Measurements from ENCODE around the gene ZNF594.
"Not testable (repeated sequence)": the region's sequence is repeated elsewhere in the genome, so short reads cannot be mapped to it uniquely, and the experiment has no call there.

The ZNF594 gene

DNA sequence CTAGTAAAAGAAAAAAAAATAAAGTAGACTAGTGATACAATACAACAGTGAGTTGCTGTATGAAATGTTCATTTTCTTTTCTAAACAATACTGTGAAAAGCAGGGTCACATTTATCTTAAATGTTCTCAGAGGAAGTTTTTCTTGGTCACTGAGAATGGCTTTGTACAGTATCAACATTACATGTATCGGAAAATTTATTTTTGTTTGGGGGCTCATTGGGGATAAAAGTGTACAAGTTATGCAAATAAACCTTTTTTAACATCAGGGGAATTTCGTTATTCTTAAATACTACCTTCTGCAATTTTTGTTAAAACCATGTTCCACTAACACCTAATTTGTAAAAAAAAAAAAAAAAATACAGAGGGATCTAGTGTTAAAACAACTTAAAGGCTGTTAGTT is 8.7 kb upstream of the ZNF594 start:
- no peak for DNase-seq

DNA sequence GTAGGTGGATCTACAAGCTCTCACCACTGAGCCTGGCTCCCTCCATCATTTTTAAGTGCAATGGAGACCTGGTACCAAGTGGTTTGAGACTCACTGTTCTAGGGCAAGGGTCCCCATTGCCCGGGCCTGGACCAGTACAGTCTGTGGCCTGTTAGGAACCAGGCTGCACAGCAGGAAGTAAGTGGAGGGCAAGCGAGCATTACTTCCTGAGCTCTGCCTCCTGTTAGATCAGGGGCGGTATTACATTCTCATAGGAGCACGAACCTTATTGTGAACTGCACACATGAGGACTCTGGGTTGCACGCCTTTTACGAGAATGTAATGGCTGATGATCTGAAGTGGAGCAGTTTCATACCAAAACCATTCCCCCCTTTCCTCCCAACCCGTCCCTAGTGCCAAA is 6.8 kb upstream of the ZNF594 start:
- DNase-seq: no peak

DNA sequence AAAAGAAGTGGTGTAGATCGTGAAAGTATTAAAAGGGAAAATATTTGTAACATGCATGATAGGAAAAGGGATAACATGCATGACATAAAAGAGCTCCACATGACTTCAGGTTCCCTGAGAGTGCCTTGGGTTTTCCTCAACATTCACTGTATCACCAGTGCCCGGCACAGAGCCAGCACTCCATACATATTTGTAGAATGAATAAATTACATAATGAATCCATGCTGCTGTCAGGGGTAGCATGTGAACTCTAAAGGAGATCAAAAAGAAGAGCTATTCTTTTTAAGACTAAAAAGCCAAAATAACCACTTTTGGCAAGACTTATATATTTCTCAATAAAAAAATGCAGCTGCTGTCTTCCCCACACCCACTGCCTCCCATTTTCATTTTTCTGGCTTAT is 2.7 kb upstream of the ZNF594 start:
- DNase-seq: no peak

DNA sequence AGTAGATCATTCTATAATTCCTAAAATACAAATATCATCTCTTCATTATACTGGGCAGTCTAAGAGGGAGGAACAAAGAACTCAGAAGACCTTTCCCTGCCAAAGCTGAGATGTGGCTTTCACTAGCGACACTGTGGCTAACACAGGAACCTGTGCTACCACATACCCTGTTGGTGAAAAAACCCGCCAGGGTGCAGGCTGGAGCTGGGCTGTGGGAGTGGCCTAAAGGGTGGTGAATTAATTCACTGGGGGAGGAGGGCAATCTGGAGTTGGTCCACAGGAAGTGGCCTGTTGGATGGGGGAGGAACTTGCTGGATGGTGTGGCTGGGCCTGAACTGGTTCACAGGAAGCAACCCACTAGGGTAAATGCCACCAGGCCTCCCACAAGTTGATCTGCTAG is 7.4 kb downstream of the ZNF594 start:
- no peak for DNase-seq

DNA sequence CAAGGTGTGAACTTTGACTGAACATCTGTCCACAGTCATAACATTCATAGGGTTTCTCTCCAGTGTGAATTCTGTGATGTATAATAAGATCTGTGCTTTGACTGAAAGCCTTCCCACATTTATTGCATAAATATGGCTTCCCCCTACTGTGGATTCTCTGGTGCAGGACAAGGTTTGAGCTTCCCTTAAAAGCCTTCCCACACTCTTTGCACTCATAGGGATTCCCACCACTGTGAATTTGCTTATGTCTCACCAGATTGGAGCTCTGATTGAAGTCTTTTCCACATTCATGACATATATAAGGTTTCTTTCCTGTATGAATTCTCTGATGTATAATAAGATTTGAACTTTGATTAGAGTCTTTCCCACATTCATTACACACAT is 8.3 kb downstream of the ZNF594 start:
- no peak for DNase-seq

DNA sequence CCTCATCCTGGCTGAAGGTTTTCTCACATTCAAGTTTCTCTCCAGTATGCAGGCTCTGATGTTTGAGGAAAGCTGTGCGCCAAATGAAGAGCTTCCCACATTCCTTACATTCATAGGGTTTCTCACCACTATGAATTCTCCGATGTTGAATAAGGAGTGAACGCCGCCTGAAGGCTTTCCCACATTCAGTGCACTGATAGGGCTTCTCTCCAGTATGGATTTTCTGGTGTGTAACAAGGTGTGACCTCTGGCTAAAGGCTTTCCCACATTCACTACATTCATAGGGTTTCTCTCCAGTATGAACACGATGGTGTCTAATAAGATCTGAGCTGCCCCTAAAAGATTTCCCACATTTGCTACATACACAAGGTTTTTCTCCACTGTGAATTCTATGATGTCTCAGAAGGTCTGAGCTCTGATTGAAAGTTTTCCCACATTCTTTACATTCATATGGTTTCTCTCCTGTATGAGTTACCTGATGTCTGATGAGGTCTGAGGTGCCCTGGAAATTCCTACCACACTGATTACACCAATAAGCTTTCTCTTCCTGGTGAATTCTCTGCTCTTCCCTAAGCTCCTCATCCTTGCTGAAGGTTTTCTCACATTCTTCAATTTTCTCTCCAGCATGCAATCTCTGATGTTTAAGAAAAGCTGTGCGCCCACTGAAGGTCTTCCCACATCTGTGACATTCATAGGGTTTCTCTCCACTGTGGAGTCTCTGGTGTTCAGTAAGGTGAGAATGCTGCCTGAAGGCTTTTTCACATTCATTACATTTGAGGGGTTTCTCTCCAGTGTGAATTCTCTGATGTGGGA is 8.9 kb downstream of the ZNF594 start:
- DNase-seq: no peak

DNA sequence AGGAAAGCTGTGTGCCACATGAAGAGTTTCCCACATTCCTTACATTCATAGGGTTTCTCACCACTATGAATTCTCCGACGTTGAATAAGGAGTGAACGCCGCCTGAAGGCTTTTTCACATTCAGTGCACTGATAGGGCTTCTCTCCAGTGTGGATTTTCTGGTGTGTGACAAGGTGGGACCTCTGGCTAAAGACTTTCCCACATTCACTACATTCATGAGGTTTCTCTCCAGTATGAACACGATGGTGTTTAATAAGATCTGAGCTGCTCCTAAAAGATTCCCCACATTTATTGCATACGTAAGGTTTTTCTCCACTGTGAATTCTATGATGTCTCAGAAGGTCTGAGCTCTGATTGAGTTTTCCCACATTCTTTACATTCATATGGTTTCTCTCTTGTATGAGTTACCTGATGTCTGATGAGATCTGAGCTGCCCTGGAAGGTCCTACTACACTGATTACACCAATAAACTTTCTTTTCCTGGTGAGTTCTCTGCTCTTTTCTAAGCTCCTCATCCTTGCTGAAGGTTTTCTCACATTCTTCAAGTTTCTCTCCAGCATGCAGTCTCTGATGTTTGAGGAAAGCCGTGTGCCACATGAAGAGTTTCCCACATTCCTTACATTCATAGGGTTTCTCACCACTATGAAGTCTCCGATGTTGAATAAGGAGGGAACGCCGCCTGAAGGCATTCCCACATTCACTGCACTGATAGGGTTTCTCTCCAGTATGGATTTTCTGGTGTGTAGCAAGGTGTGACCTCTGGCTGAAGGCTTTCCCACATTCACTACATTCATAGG is 10.0 kb downstream of the ZNF594 start:
- no peak for DNase-seq

DNA sequence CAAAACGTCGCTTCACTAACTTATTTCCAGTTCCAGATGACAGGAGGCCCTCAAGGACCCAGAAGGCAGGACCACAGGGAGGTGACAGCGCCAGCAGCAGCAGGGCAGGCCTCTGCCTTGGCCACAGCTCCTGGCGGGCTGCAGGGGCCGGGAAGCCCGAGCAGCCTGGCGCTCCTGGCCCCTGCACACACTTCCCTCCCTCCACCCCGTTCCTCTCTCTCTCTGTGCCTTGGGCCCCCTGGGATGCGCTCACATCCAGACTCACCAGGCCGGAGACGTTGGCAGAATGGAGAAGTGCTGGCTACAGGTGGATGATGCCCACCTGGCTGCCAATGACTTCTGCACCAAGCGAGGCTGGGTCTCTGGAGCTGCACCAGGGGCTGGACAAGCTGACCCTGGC is 12.7 kb downstream of the ZNF594 start:
- DNase-seq: no peak

DNA sequence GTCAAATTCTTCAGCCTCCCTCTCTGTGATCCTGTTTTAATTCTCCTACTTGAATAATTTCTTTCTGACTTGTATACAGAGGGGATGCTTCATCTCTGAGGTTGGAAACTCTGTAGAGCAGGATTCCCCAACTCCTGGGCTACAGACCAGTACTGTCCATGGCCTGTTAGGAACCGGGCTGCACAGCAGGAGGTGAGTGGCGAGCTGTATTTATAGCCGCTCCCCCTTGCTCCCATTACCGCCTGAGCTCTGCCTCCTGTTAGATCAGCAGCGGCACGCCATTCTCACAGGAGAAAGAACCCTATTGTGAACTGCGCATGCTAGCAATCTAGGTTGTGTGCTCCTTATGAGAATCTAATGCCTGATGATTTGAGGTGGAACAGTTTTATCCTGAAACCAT is 16.6 kb downstream of the ZNF594 start:
- not testable (repeated sequence) for DNase-seq

DNA sequence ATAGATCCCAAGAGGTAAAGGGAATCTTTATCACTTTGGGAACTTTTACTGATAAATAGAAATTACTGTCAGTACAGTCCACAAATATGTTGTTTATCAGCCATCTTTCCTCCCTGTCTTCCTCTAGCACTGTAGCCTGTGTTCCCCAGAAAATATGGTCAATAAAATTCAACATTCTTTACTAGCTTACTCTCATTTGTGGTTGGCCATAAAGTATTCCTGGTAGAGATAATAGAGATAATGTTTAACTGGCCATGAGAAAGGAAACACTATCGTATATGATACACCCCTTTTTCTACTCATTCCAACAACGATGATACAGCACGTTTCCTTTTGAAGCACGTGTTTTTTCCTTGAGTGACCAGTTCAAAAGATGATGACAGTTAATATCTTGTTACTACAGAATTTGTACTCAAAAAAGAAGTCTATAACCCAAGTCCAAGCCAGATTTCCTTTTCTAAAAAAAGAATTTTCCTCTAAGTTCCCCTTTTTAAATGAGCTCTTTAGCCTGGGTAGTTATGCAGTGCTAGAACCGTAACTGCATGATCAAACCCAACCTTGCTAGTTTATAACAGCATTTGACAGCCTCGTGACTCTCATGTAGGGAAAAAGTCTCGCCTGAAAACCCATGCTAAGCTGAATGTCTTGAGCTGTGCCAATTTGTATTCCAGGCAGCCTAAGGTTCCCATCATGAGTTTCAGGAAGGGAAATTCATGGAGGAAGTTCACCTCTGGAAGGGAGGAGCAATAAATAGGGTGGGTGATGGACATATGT is 25.7 kb downstream of the ZNF594 start:
- DNase-seq: not testable (repeated sequence)

DNA sequence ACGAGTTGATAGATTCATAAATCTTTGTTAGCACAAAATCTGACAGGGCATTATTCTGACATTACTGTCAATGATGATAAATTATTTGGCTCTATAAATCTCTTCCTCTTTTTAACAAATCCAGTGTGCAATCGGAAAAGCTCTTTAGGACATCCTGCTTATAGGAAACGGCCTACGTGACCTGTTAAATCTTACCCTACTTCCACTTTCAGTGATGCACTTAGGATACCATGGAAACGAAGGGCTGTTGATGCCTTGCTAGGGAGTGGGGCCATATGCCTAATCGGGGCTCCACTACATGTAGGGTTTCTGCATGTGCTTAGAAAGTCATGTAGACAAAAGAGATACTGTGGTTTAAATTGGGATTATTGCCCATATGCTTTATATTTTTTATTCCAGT is 27.2 kb downstream of the ZNF594 start:
- no peak for DNase-seq

DNA sequence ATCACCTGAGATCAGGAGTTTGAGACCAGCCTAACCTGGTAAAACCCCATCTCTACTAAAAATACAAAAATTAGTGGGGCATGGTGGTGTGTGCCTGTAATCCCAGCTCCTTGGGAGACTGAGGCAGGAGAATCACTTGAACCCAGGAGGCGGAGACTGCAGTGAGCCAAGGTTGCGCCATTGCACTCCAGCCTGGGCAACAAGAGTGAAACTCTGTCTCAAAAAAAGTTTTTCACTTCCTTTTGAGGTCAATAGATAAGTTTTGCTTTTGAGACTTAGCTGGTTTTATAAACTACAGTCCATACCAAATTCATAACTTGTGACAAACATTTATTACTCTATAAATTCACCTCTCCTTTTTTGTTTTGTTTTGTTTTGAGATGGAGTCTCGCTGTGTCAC is 29.9 kb downstream of the ZNF594 start:
- not testable (repeated sequence) for DNase-seq

DNA sequence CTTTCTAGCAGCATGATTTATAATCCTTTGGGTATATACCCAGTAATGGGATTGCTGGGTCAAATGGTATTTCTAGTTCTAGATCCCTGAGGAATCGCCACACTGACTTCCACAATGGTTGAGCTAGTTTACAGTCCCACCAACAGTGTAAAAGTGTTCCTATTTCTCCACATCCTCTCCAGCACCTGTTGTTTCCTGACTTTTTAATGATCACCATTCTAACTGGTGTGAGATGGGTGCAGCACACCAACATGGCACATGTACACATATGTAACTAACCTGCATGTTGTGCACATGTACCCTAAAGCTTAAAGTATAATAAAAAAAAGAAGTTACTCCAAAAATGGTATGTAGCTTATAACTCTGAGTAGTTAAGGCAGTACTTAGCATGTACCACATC is 31.0 kb downstream of the ZNF594 start:
- not testable (repeated sequence) for DNase-seq

DNA sequence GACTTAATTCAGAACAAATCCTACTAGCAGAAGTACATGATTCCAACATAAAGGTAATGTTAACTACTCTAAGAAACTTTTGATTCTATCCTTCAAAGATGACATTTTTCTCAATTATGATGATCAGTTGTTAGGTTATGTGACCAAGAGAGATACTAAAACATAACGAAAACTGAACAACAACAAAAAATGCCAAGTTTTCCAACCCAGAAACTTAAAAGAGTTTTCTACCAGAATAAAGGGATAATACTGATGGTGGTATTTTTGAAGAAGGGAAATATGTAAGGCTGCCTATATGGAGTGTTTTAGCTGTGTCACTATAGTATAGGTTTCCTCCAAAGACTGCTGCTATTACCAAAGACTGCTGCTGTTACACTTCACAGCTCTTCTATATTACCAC is 45.5 kb downstream of the ZNF594 start:
- not testable (repeated sequence) for DNase-seq

DNA sequence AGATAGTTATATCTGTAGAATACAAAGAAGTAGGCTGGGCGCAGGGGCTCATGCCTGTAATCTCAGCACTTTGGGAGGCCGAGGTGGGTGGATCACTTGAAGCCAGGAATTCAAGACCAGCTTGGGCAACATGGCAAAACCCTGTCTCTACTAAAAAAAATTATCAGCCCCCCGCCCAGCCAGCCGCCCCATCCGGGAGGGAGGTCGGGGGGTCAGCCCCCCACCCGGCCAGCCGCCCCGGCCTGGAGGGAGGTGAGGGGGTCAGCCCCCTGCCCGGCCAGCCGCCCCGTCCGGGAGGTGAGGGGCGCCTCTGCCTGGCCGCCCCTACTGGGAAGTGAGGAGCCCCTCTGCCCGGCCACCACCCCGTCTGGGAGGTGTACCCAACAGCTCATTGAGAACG is 48.8 kb downstream of the ZNF594 start:
- not testable (repeated sequence) for DNase-seq

DNA sequence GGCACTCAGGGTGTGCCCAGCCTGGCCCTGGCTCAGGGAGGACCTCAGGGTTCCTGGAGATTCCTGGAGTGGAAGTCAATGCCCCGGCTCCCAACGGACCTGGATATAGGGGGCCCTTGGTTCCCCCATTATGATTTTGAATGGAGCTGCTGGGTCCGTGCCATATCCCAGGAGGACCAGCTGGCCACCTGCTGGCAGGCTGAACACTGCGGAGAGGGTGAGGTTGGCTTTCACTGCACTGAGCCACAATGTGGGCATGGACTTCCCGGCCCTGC is 52.3 kb downstream of the ZNF594 start:
- DNase-seq: no peak

DNA sequence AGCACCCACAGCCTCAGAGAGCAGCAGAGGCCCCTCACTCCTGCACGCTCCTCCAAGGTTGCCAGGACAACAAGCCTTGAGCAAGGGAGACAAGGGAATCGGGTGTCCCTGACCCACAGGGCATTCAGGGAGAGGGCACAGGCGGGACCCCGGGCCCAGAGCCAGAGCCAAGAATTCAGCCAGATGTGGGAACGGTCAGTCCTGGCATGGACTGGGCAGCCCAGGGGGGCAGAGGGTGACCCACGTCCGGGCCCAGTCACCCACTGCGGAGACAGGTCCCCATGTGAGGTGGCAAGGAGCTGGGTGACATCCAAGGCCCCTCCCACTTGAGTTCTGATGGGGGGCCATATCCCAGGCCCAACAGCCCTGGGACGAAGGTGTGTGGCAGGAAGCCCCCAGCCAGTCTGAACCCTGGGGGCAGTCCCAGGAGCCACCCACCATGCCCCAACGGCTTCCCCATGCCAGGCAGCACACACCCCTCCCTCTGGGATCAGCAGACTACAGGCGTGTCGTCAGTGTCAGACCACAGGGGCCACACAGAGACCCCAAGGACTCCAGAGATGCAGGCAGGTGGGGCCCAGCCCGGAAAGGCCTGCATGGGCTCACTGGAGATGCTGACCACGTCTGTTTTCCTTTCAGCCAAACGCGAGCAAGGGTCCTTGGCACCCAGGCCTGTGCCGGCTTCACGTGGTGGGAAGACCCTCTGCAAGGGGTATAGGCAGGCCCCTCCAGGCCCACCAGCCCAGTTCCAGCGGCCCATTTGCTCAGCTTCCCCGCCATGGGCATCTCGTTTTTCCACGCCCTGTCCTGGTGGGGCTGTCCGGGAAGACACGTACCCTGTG is 52.8 kb downstream of the ZNF594 start:
- no peak for DNase-seq

DNA sequence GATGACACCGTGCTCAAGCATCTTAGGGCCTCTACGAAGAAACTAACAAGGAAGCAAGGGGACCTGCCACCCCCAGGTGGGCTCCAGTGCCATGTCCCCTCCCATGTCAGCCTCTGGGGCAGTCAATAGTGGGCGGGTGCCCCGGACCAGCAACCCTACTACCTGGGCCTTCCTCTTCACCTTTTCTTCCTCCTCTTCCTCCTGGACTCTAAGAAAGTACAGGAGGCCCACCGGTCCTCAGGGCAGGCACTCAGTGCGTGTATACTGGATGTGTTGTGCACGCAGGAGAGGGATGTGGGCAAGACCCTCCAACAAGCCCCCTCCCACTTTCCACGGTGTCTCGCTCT is 53.5 kb downstream of the ZNF594 start:
- DNase-seq: not testable (repeated sequence)

DNA sequence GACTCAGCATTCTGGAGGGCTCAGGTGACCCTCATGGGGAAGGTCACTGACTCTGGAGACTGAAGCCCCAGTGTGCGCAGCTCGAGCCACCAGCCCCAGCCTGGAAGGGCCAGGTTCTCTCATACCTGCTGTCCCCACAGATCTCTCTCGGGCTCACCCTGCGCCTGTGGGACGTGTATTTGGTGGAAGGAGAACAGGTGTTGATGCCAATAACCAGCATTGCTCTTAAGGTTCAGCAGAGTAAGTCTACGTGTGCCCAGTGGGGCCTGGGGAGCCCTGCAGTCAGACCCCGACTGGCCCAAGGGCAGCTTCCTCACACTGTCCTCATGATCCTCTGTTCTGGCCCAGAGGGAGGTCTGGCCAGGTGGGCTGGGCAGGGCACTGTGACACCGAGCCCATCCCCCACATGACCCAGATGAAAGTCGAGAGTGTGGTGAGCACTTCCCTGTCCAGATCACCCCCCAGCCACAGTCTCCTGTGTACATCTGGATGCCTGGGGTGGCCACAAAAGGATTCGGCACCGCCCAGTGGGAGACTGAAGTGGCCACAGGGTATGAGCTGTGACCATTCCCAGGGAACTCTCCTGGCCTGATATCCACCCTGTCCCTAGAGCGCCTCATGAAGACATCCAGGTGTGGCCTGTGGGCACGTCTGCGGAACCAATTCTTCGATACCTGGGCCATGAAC is 54.0 kb downstream of the ZNF594 start:
- not testable (repeated sequence) for DNase-seq

DNA sequence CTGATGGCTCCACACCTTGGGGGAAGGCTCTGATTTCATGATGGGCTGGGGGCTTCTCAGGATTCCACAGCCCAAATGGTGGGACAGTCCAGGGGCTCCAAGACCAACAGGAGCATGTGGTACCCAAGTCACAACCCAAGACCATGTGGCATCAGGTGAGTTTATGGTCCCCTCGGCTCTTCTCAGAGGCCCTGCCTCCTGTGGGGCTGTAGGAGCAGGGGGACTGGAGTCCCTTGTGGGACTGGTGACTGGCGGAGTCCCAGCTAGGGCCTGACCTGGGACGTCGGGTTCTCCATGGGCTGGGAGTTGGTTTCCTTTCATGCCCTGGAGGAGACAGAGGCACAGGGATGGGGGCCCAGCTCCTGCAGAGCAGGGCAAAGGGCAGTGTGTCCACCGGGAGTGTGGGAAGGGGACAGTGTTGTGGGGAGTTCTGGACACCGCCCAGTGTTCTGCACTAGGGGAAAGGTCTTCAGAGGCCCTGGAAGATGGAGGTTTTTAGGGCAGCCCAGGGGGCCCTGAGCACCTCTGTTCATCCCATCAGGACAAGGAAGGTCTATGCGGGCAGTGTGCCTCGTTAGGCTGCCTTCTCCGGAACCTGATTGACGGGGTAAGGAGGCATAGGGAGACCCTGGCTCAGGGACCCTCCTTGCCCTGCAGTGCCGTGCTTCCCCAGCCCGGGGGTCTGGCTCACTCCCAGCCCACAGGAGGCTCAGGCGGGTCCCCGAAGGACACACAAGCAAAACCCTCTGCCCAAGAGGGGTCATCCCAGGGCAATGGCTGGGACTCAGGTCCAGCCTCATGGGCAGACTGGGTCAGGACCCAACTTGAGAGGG is 54.9 kb downstream of the ZNF594 start:
- DNase-seq: not testable (repeated sequence)
